ENCODE results near the gene TMPRSS3. TPM values are rescaled to one million over a fixed set of nuclear protein-coding genes. Genes with fewer than 3 reads are reported as not detected.

The TMPRSS3 gene
- polyA plus RNA-seq, 1 of the 3 experiments (the other 2 are of a cell fraction): not detected

- no peaks in the 10 kb centered on the region for H3K9me3 ChIP-seq
- H3K27ac ChIP-seq (ENCODE audit: low read depth in 2 of 2, low read length in 1 of 2): no peak overlapping the region
- no peak overlapping the region for H3K9ac ChIP-seq
- ChIA-PET CTCF (no interaction called here), POLR2A (no interaction called here)
- H3F3A ChIP-seq (replicated peaks; ENCODE audit: insufficient read depth): no peaks in the 10 kb centered on the region
- H2AFZ ChIP-seq (ENCODE audit: low read depth): no peak overlapping the region
- H3K4me1 ChIP-seq (ENCODE audit: control insufficient read depth in 1 of 2, insufficient read depth in 2 of 2, low read depth in 1 of 2, low read length in 1 of 2): no peaks in the 10 kb centered on the region
- no peaks in the 10 kb centered on the region for H3K27me3 ChIP-seq (ENCODE audit: insufficient read depth)
- H3K79me2 ChIP-seq (ENCODE audit: insufficient read depth): no peaks in the 10 kb centered on the region
- H3K9me2 ChIP-seq: no peaks in the 10 kb centered on the region
- WGBS (ENCODE audit: low lambda C conversion rate): 20% methylated on average over 2 of the region's 5 CpGs
- DNase-seq: no peak
- no peaks in the 10 kb centered on the region for H3K36me3 ChIP-seq (replicated peaks in 1 of 2; ENCODE audit: control insufficient read depth in 1 of 2, insufficient read depth in 2 of 2, low read length in 1 of 2)
- no peak overlapping the region for H3K4me2 ChIP-seq
- H4K20me1 ChIP-seq (ENCODE audit: insufficient read depth): no peaks in the 10 kb centered on the region
- TF ChIP-seq TCF12 (IDR thresholded peaks at IDR 0.05) (no peak), USF2 (IDR thresholded peaks at IDR 0.05; ENCODE audit: borderline replicate concordance, low read depth, low read length) (no peak), MXI1 (IDR thresholded peaks at IDR 0.05; ENCODE audit: low read depth, low read length) (no peak), NFIC (IDR thresholded peaks at IDR 0.05; ENCODE audit: borderline replicate concordance) (no peak), USF1 (IDR thresholded peaks at IDR 0.05; ENCODE audit: borderline replicate concordance, low read depth) (no peak), YY1 (IDR thresholded peaks at IDR 0.05; ENCODE audit: low read depth) (no peak), SIN3A (IDR thresholded peaks at IDR 0.05; ENCODE audit: borderline replicate concordance, low read depth, low read length) (no peak), MEF2A (IDR thresholded peaks at IDR 0.05; ENCODE audit: borderline replicate concordance, low read depth) (no peak)
- H3K4me3 ChIP-seq (ENCODE audit: low read depth in 2 of 2, low read length in 1 of 2): no peak overlapping the region
Observed at GRCh38 chr21:42377951-42378340, 17.9 kb downstream of the TMPRSS3 start.

GRCh38 chr21:42377211-42377950, 18.5 kb downstream of the TMPRSS3 start:
- Histone ChIP-seq H2AFZ (ENCODE audit: low read depth) (no peak overlapping the region), H3K4me3 (ENCODE audit: low read depth in 2 of 2, low read length in 1 of 2) (no peak overlapping the region), H3K9me3 (no peaks in the 10 kb centered on the region), H3K27me3 (ENCODE audit: insufficient read depth) (no peaks in the 10 kb centered on the region), H3K36me3 (replicated peaks in 1 of 2; ENCODE audit: control insufficient read depth in 1 of 2, insufficient read depth in 2 of 2, low read length in 1 of 2) (no peaks in the 10 kb centered on the region), H3K9ac (no peak overlapping the region), H3K4me2 (no peak overlapping the region), H3K9me2 (no peaks in the 10 kb centered on the region), H3F3A (replicated peaks; ENCODE audit: insufficient read depth) (no peaks in the 10 kb centered on the region), H3K79me2 (ENCODE audit: insufficient read depth) (no peaks in the 10 kb centered on the region), H3K4me1 (ENCODE audit: control insufficient read depth in 1 of 2, insufficient read depth in 2 of 2, low read depth in 1 of 2, low read length in 1 of 2) (no peaks in the 10 kb centered on the region), H3K27ac (ENCODE audit: low read depth in 2 of 2, low read length in 1 of 2) (no peak overlapping the region), H4K20me1 (ENCODE audit: insufficient read depth) (no peaks in the 10 kb centered on the region)
- no peak for DNase-seq
- ChIA-PET POLR2A (no interaction called here), CTCF (no interaction called here)
- 61% methylated on average over 18 of the region's 24 CpGs for WGBS (ENCODE audit: low lambda C conversion rate)
- TF ChIP-seq YY1 (IDR thresholded peaks at IDR 0.05; ENCODE audit: low read depth): no peak
- no peak for TF ChIP-seq PBX3 (IDR thresholded peaks at IDR 0.05)
- TF ChIP-seq USF1 (IDR thresholded peaks at IDR 0.05; ENCODE audit: borderline replicate concordance, low read depth): no peak
- no peak for TF ChIP-seq EP300 (IDR thresholded peaks at IDR 0.05; ENCODE audit: borderline replicate concordance in 1 of 2, low read depth in 1 of 2, low read length in 1 of 2)
- TF ChIP-seq EZH2phosphoT487 (IDR thresholded peaks at IDR 0.05; ENCODE audit: borderline replicate concordance, low read depth): no peak
